Endothelial cell of umbilical vein (primary cell): ENCODE results near the gene FOXRED2. TPM values are rescaled to one million over a fixed set of nuclear protein-coding genes. Genes with fewer than 3 reads are reported as not detected.

ENCODE experiments used
- BruUV-seq: library from RNA; stranded (reverse); fragments of 400-500 nt; replicated peaks from 2 replicates; lab custom pipeline; 2021; lab: Mats Ljungman, UMichigan
- CTCF ChIA-PET: fragments of 300-600, 350-600 bp; sonication (Branson Sonifier 250); formaldehyde crosslinking; loops from one replicate; lab custom pipeline; 2021; ENCODE audit warnings: antibody characterized with exemption, inconsistent platforms; lab: Charles Lee
- POLR2A ChIA-PET: fragments of 300-600, 350-600 bp; sonication (Branson Sonifier 250); formaldehyde crosslinking; loops from one replicate; lab custom pipeline; 2021; ENCODE audit warnings: antibody characterized with exemption, inconsistent platforms; lab: Charles Lee
- DNase-seq: peaks from one replicate; pipeline ENCODE4 v3.0.0-alpha.2; 2011; ENCODE audit warnings: low read depth, low spot score
- FAIRE-seq: peaks from 2 replicates; lab custom pipeline; 2011; peaks lifted over from hg19 to GRCh38; lab: Jason Lieb, UNC
- H2AFZ ChIP-seq: 2 replicates; pipeline ENCODE4 v1.6.0; 2012; ENCODE audit warnings: low read depth, low read length, control low read depth, inconsistent platforms
- H3K27ac ChIP-seq: 2 replicates; pipeline ENCODE4 v1.5.1; 2011; ENCODE audit warnings: low read depth, mild to moderate bottlenecking, control low read depth, low read length, moderate library complexity; ENCODE audit not compliant: insufficient read depth
- H3K27me3 ChIP-seq, 2 experiments: 2 replicates each; pipeline versions ENCODE4 v1.6.0 to v1.6.1; 2011; ENCODE audit warnings: low read length in 2 of 2, mixed read lengths in 1 of 2; ENCODE audit not compliant: control insufficient read depth in 2 of 2, insufficient read depth in 2 of 2
- H3K36me3 ChIP-seq, 2 experiments: 2 replicates in 1 of 2; 3 replicates in 1 of 2; pipeline ENCODE4 v1.5.1; 2011; ENCODE audit warnings: low read length in 2 of 2, mild to moderate bottlenecking in 1 of 2, moderate library complexity in 1 of 2; ENCODE audit not compliant: control insufficient read depth in 2 of 2, insufficient read depth in 2 of 2; ENCODE audit errors: extremely low read depth in 1 of 2
- H3K4me1 ChIP-seq: 3 replicates; pipeline ENCODE4 v1.5.1; 2011; ENCODE audit warnings: mild to moderate bottlenecking, low read length; ENCODE audit not compliant: control insufficient read depth, insufficient read depth; ENCODE audit errors: extremely low read depth
- H3K4me2 ChIP-seq: 2 replicates; pipeline ENCODE4 v1.6.1; 2011; ENCODE audit warnings: low read length, control low read depth, mixed read lengths; ENCODE audit not compliant: insufficient read depth
- H3K4me3 ChIP-seq, 3 experiments: fragments of 200-600 bp in 1 of 3; sonication (generic), shearing (Covaris generic) in 1 of 3; replicated peaks in 1 of 3; 2 replicates each; pipeline ENCODE4 v1.5.1; 2011 to 2016; ENCODE audit warnings: control low read depth in 3 of 3, low read length in 3 of 3, mild to moderate bottlenecking in 2 of 3, inconsistent platforms in 1 of 3, low read depth in 1 of 3, moderate library complexity in 1 of 3; ENCODE audit not compliant: insufficient read depth in 1 of 3
- H3K79me2 ChIP-seq: 2 replicates; pipeline ENCODE4 v1.6.0; 2012; ENCODE audit warnings: low read length, inconsistent platforms; ENCODE audit not compliant: control insufficient read depth, insufficient read depth
- H3K9ac ChIP-seq: replicated peaks from 2 replicates; pipeline ENCODE3; 2011; ENCODE audit warnings: low read length, control low read depth; ENCODE audit not compliant: insufficient read depth; ENCODE audit errors: extremely low read depth
- H3K9me1 ChIP-seq: replicated peaks from 3 replicates; pipeline ENCODE4 v1.6.0; 2011; ENCODE audit warnings: mild to moderate bottlenecking, low read length; ENCODE audit not compliant: control insufficient read depth, insufficient read depth; ENCODE audit errors: extremely low read depth
- H3K9me3 ChIP-seq: replicated peaks from 2 replicates; pipeline ENCODE4 v1.5.1; 2012; ENCODE audit warnings: low read length, inconsistent platforms; ENCODE audit not compliant: control insufficient read depth, insufficient read depth
- H4K20me1 ChIP-seq: replicated peaks from 2 replicates; pipeline ENCODE3; 2011; ENCODE audit warnings: mild to moderate bottlenecking, low read length; ENCODE audit not compliant: control insufficient read depth, insufficient read depth; ENCODE audit errors: extremely low read depth
- CTCF ChIP-seq, 2 donors: IDR thresholded peaks; 1 replicate in 1 of 2; 2 replicates in 1 of 2; pipeline ENCODE4 v1.5.1; 2011; ENCODE audit warnings: low read length in 2 of 2, mild to moderate bottlenecking in 2 of 2, moderate library complexity in 2 of 2, control low read depth in 1 of 2, inconsistent platforms in 1 of 2, low read depth in 1 of 2; ENCODE audit not compliant: insufficient read depth in 1 of 2; ENCODE audit errors: extremely low read depth in 1 of 2
- GATA2 ChIP-seq: IDR thresholded peaks from 2 replicates; pipeline ENCODE4 v1.7.0; 2011; ENCODE audit warnings: low read depth, mild to moderate bottlenecking, moderate library complexity, mixed read lengths, low read length; ENCODE audit not compliant: insufficient read length, insufficient read depth
- JUN ChIP-seq: IDR thresholded peaks from 2 replicates; pipeline ENCODE4 v1.6.1; 2011; ENCODE audit warnings: borderline replicate concordance, low read depth; ENCODE audit not compliant: insufficient read length, insufficient read depth
- MYC ChIP-seq: IDR thresholded peaks from one replicate; pipeline ENCODE4 v1.6.1; 2011; ENCODE audit warnings: mild to moderate bottlenecking, low read depth, low read length
- POLR2AphosphoS5 ChIP-seq: IDR thresholded peaks from 2 replicates; pipeline ENCODE4 v1.6.1; 2012; ENCODE audit warnings: low read depth, mild to moderate bottlenecking, control low read depth, low read length, moderate library complexity; ENCODE audit not compliant: insufficient read depth
- dilution Hi-C: fragments of 300-500 bp; cut with MboI; formaldehyde crosslinking; loops from one replicate; pipeline ENCODE4 v1.15.0; 2019; ENCODE audit warnings: low sequenced_read_pairs; ENCODE audit not compliant: extremely low pct_ligation_motif_present
- intact Hi-C: fragments of 100-400 bp; cut with micrococcal nuclease; formaldehyde crosslinking; loops from one replicate; pipeline ENCODE4 v1.10.0; 2022
- polyA plus RNA-seq, 4 experiments: library from polyadenylated mRNA; depleted of rRNA in 3 of 4; stranded (reverse) in 3 of 4; unstranded in 1 of 4; fragments of >200 nt; gene quantifications; 2 replicates each; pipeline versions ENCODE4 v1.2.1 to v1.2.3, GENCODE V29; 2011 to 2012; ENCODE audit warnings: missing spikeins in 1 of 4
- total RNA-seq: library from RNA; stranded (reverse); gene quantifications from 2 replicates; pipeline ENCODE4 v1.2.3, GENCODE V29; 2021
- TF ChIP-seq, protein P1 (sequence below): IDR thresholded peaks from 2 replicates; pipeline ENCODE4 v1.6.1; 2011; ENCODE audit not compliant: insufficient read depth, insufficient read length

Gene FOXRED2
- total and polyA plus RNA-seq, 2 donors (not counting 3 experiments of a cell fraction or from before 2014, with no cell fraction given): 8.4 to 20.4 TPM

GRCh38 chr22:36532466-36532865, 25.6 kb upstream of the FOXRED2 start:
- dilution Hi-C loops: no loop called here
- intact Hi-C loops: no loop called here
- Histone ChIP-seq H3K4me2 (no peak overlapping the region), H3K9ac (no peak overlapping the region), H2AFZ (no peak overlapping the region), H3K4me1 (peaks cover 10% of the 10 kb centered on the region), H3K9me3 (no peaks in the 10 kb centered on the region), H3K4me3 (no peak overlapping the region), H3K27me3 (peaks cover 1 to 9% of the 10 kb centered on the region in 2 experiments), H3K27ac (no peak overlapping the region), H3K36me3 (no peaks in the 10 kb centered on the region), H3K9me1 (no peaks in the 10 kb centered on the region), H4K20me1 (no peaks in the 10 kb centered on the region), H3K79me2 (peaks cover 14% of the 10 kb centered on the region)
- DNase-seq: no peak
- BruUV-seq: no TSS peak
- TF ChIP-seq CTCF (IDR thresholded peaks at IDR 0.05; ENCODE audit: extremely low read depth in 1 of 2, insufficient read depth in 1 of 2, low read depth in 1 of 2, low read length in 2 of 2): no peak
- no peak for TF ChIP-seq POLR2AphosphoS5
- no peak for TF ChIP-seq JUN
- TF ChIP-seq MYC: no peak
- TF ChIP-seq, protein P1, sequence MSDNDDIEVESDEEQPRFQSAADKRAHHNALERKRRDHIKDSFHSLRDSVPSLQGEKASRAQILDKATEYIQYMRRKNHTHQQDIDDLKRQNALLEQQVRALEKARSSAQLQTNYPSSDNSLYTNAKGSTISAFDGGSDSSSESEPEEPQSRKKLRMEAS: no peak
- no peak for TF ChIP-seq GATA2
- POLR2A ChIA-PET: no interaction called here
- FAIRE-seq: no peak
- CTCF ChIA-PET: no interaction called here
